Measurements from ENCODE around the gene GARIN1A. TPM values are rescaled to one million over a fixed set of nuclear protein-coding genes. Genes with fewer than 3 reads are reported as not detected.

The GARIN1A gene
- total and polyA plus RNA-seq, 2 of the 4 experiments (the other 2 are of a cell fraction) = 0.18 to 1.4 TPM

DNA sequence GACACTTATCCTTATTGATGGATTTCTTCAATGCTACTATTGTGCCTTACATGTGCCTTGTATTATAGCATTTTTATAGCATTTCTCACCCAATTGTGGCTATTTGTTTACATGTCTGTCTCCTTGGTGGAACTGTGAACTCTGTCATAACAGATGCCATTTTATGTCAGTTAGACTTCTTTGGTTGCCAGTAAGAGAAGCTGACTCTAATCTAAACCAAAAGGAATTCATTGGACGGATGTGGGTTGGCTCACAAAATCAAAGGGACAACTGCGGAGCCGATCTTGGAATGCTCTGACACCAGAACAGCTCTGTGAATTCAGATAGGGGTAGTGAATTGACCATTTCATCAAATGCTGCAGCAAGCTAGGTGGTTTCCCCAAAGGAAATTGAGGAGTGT lies 15.0 kb downstream of the GARIN1A start:
- no peak overlapping the region for H4K5ac ChIP-seq (ENCODE audit: low read depth, low read length)
- no peak overlapping the region for H2BK15ac ChIP-seq (ENCODE audit: low read depth, low read length)
- intact Hi-C loops (cut with micrococcal nuclease) (no loop called here), in situ Hi-C loops (cut with MboI; ENCODE audit: low sequenced_read_pairs) (no loop called here), dilution Hi-C loops (cut with HindIII; ENCODE audit: low sequenced_read_pairs, unreplicated experiment) (no loop called here)
- H2AK5ac ChIP-seq (ENCODE audit: low read depth, low read length) = no peak overlapping the region
- H3K27ac ChIP-seq (ENCODE audit: insufficient read depth, low read length) = no peak overlapping the region
- no peak overlapping the region for H2BK120ac ChIP-seq (ENCODE audit: low read depth, low read length)
- H2AFZ ChIP-seq (replicated peaks; ENCODE audit: low read length, poor library complexity) = no peak overlapping the region
- TSS peak; percentile 50 for BruUV-seq (replicated peaks)
- no peak overlapping the region for H3K56ac ChIP-seq (ENCODE audit: extremely low read depth, insufficient read depth, low read length)
- no peak overlapping the region for H4K8ac ChIP-seq (ENCODE audit: low read depth in 2 of 2, low read length in 2 of 2)
- H4K91ac ChIP-seq (ENCODE audit: insufficient read depth, low read depth, low read length) = no peak overlapping the region
- CTCF ChIA-PET = no interaction called here
- no peaks in the 10 kb centered on the region for H3K27me3 ChIP-seq (ENCODE audit: control insufficient read depth, insufficient read depth, low read length)
- H3K4ac ChIP-seq (ENCODE audit: low read depth, low read length) = no peak overlapping the region
- H3K9me3 ChIP-seq (ENCODE audit: control insufficient read depth, insufficient read depth, low read length) = no peaks in the 10 kb centered on the region
- POLR2A ChIA-PET (ENCODE audit: unreplicated experiment) = no interaction called here
- peaks cover 12% of the 10 kb centered on the region for H3K36me3 ChIP-seq (ENCODE audit: control insufficient read depth, insufficient read depth, low read length)
- no peak overlapping the region for H3K4me2 ChIP-seq (ENCODE audit: low read depth, low read length)
- 79% methylated on average over 3 of the region's 3 CpGs; no CpG with 5 or more reads in 1 of the 2 experiments for WGBS, 2 experiments (ENCODE audit: extremely low coverage in 2 of 2, insufficient read length in 1 of 2)
- no peak overlapping the region for H3K4me3 ChIP-seq (ENCODE audit: insufficient read depth, low read depth, low read length)
- no peaks in the 10 kb centered on the region for H3K4me1 ChIP-seq (ENCODE audit: control insufficient read depth, insufficient read depth, low read length)
- no peak overlapping the region for H2BK20ac ChIP-seq (ENCODE audit: low read depth, low read length)
- no peaks in the 10 kb centered on the region for H3K79me1 ChIP-seq (ENCODE audit: low read depth in 1 of 2, low read length in 2 of 2)
- no peak overlapping the region for H3K23ac ChIP-seq (ENCODE audit: low read depth, low read length)
- no peak overlapping the region for H3K18ac ChIP-seq (ENCODE audit: low read depth, low read length)
- TF ChIP-seq MAFK (IDR thresholded peaks at IDR 0.05; ENCODE audit: low read depth, low read length) (no peak), RCOR1 (IDR thresholded peaks at IDR 0.05; ENCODE audit: insufficient replicate concordance, low read length) (no peak), NFE2L2 (IDR thresholded peaks at IDR 0.05; ENCODE audit: low read depth, low read length) (no peak), RAD21 (IDR thresholded peaks at IDR 0.05; ENCODE audit: low read length) (no peak), CEBPB (IDR thresholded peaks at IDR 0.05; ENCODE audit: low read depth, low read length) (no peak), MAZ (IDR thresholded peaks at IDR 0.05; ENCODE audit: borderline replicate concordance, low read depth, low read length) (no peak), SMC3 (IDR thresholded peaks at IDR 0.05; ENCODE audit: low read depth, low read length) (no peak), CHD1 (IDR thresholded peaks at IDR 0.05; ENCODE audit: low read depth, low read length) (no peak), FOS (IDR thresholded peaks at IDR 0.05; ENCODE audit: low read depth, low read length) (no peak), BHLHE40 (IDR thresholded peaks at IDR 0.05; ENCODE audit: low read depth, low read length) (no peak), MXI1 (IDR thresholded peaks at IDR 0.05; ENCODE audit: borderline replicate concordance, low read depth, low read length) (no peak), RFX5 (IDR thresholded peaks at IDR 0.05; ENCODE audit: low read depth, low read length) (no peak), POLR2A (IDR thresholded peaks at IDR 0.05; ENCODE audit: low read depth, low read length) (no peak)
- TF ChIP-seq, protein P1, sequence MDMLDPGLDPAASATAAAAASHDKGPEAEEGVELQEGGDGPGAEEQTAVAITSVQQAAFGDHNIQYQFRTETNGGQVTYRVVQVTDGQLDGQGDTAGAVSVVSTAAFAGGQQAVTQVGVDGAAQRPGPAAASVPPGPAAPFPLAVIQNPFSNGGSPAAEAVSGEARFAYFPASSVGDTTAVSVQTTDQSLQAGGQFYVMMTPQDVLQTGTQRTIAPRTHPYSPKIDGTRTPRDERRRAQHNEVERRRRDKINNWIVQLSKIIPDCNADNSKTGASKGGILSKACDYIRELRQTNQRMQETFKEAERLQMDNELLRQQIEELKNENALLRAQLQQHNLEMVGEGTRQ (IDR thresholded peaks at IDR 0.05; ENCODE audit: low read depth, low read length) = no peak
- TF ChIP-seq, protein P2, sequence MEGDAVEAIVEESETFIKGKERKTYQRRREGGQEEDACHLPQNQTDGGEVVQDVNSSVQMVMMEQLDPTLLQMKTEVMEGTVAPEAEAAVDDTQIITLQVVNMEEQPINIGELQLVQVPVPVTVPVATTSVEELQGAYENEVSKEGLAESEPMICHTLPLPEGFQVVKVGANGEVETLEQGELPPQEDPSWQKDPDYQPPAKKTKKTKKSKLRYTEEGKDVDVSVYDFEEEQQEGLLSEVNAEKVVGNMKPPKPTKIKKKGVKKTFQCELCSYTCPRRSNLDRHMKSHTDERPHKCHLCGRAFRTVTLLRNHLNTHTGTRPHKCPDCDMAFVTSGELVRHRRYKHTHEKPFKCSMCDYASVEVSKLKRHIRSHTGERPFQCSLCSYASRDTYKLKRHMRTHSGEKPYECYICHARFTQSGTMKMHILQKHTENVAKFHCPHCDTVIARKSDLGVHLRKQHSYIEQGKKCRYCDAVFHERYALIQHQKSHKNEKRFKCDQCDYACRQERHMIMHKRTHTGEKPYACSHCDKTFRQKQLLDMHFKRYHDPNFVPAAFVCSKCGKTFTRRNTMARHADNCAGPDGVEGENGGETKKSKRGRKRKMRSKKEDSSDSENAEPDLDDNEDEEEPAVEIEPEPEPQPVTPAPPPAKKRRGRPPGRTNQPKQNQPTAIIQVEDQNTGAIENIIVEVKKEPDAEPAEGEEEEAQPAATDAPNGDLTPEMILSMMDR (conservative IDR thresholded peaks at IDR 0.05; ENCODE audit: low read depth, low read length) = no peak
- TF ChIP-seq, protein P3, sequence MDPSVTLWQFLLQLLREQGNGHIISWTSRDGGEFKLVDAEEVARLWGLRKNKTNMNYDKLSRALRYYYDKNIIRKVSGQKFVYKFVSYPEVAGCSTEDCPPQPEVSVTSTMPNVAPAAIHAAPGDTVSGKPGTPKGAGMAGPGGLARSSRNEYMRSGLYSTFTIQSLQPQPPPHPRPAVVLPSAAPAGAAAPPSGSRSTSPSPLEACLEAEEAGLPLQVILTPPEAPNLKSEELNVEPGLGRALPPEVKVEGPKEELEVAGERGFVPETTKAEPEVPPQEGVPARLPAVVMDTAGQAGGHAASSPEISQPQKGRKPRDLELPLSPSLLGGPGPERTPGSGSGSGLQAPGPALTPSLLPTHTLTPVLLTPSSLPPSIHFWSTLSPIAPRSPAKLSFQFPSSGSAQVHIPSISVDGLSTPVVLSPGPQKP (IDR thresholded peaks at IDR 0.05; ENCODE audit: borderline replicate concordance, low read depth, low read length) = no peak
- no peak overlapping the region for H2BK5ac ChIP-seq (ENCODE audit: low read depth, low read length, poor library complexity, severe bottlenecking)
- H3K9ac ChIP-seq (ENCODE audit: low read depth, low read length) = no peak overlapping the region
- no peaks in the 10 kb centered on the region for H4K20me1 ChIP-seq (ENCODE audit: insufficient read depth, low read length)
- ATAC-seq (ENCODE audit: low read depth) (no peak), DNase-seq (no peak)
- H3K14ac ChIP-seq (replicated peaks; ENCODE audit: low read depth, low read length) = no peak overlapping the region
- no peaks in the 10 kb centered on the region for H3K9me1 ChIP-seq (ENCODE audit: insufficient read depth, low read length)
- no peak overlapping the region for H2AK9ac ChIP-seq (replicated peaks; ENCODE audit: low read depth, low read length, poor library complexity)

Data from IMR-90 (cell line).